SK-N-SH (cell line): ENCODE measurements around the gene VWA3A. TPM values are rescaled to one million over a fixed set of nuclear protein-coding genes. Genes with fewer than 3 reads are reported as not detected.

Experiments
- CTCF ChIA-PET: fragments of 300-600, 350-600 bp; formaldehyde crosslinking; extraction: SDS; loops from one replicate; lab custom pipeline; 2021; lab: Yijun Ruan, JAX
- POLR2A ChIA-PET: fragments of 350-600 bp; sonication (Branson Sonifier 250); formaldehyde crosslinking; extraction: SDS; loops from one replicate; lab custom pipeline; 2020; ENCODE audit warnings: antibody characterized with exemption, inconsistent platforms; lab: Yijun Ruan, JAX
- DNase-seq: peaks from one replicate; pipeline ENCODE4 v3.0.0; 2012
- H2AFZ ChIP-seq: fragments of 200-600 bp; sonication (generic); 2 replicates; pipeline ENCODE4 v1.8.1; 2016; ENCODE audit warnings: antibody characterized with exemption, mild to moderate bottlenecking, low read depth
- H3F3A ChIP-seq: fragments of 200-600 bp; sonication (generic); replicated peaks from 2 replicates; pipeline ENCODE3; 2016; ENCODE audit warnings: antibody characterized with exemption, mild to moderate bottlenecking; ENCODE audit not compliant: insufficient read depth
- H3K27ac ChIP-seq, 2 experiments: fragments of 200-500 bp in 1 of 2; fragments of 200-600 bp in 1 of 2; sonication (Bioruptor generic) in 1 of 2; sonication (generic), shearing (Covaris generic) in 1 of 2; 2 replicates each; pipeline versions ENCODE4 v1.5.1 to v1.6.1; 2014 to 2016; ENCODE audit warnings: low read depth in 2 of 2, inconsistent platforms in 1 of 2, low read length in 1 of 2, mild to moderate bottlenecking in 1 of 2, mixed read lengths in 1 of 2
- H3K27me3 ChIP-seq: fragments of 200-600 bp; sonication (generic), shearing (Covaris generic); 2 replicates; pipeline ENCODE4 v1.6.1; 2016; ENCODE audit warnings: mixed run types; ENCODE audit not compliant: insufficient read depth
- H3K36me3 ChIP-seq, 2 experiments: fragments of 200-500 bp in 1 of 2; fragments of 200-600 bp in 1 of 2; sonication (Bioruptor generic) in 1 of 2; sonication (generic) in 1 of 2; replicated peaks in 1 of 2; 2 replicates each; pipeline versions ENCODE3 to v1.5.1; 2014 to 2016; ENCODE audit warnings: low read length in 1 of 2, mild to moderate bottlenecking in 1 of 2; ENCODE audit not compliant: insufficient read depth in 2 of 2, control insufficient read depth in 1 of 2
- H3K4me1 ChIP-seq, 2 experiments: fragments of 200-500 bp in 1 of 2; fragments of 200-600 bp in 1 of 2; sonication (Bioruptor generic) in 1 of 2; sonication (generic), shearing (Covaris generic) in 1 of 2; 2 replicates each; pipeline versions ENCODE4 v1.5.1 to v1.6.1; 2014 to 2016; ENCODE audit warnings: low read depth in 1 of 2, low read length in 1 of 2, mixed run types in 1 of 2; ENCODE audit not compliant: insufficient read depth in 2 of 2, control insufficient read depth in 1 of 2
- H3K4me2 ChIP-seq: fragments of 200-600 bp; sonication (generic), shearing (Covaris generic); 2 replicates; pipeline ENCODE4 v1.6.1; 2017; ENCODE audit warnings: mixed run types
- H3K4me3 ChIP-seq, 2 experiments: fragments of 200-500 bp in 1 of 2; fragments of 200-600 bp in 1 of 2; sonication (Bioruptor generic) in 1 of 2; sonication (generic), shearing (Covaris generic) in 1 of 2; 2 replicates each; pipeline versions ENCODE4 v1.5.1 to v1.8.1; 2014 to 2016; ENCODE audit warnings: low read depth in 2 of 2, inconsistent platforms in 1 of 2, low read length in 1 of 2, mild to moderate bottlenecking in 1 of 2, mixed read lengths in 1 of 2, moderate library complexity in 1 of 2
- H3K79me2 ChIP-seq: fragments of 200-600 bp; sonication (generic); 2 replicates; pipeline ENCODE4 v1.8.1; 2017; ENCODE audit warnings: mild to moderate bottlenecking; ENCODE audit not compliant: insufficient read depth
- H3K9ac ChIP-seq: fragments of 200-600 bp; sonication (generic); 2 replicates; pipeline ENCODE4 v1.6.1; 2017; ENCODE audit warnings: mixed run types
- H3K9me2 ChIP-seq: fragments of 200-600 bp; sonication (generic); 2 replicates; pipeline ENCODE4 v1.6.1; 2017; ENCODE audit warnings: mixed run types
- H3K9me3 ChIP-seq: fragments of 200-600 bp; sonication (generic); 2 replicates; pipeline ENCODE4 v1.6.1; 2017; ENCODE audit warnings: mixed run types, mild to moderate bottlenecking, moderate library complexity
- H4K20me1 ChIP-seq: fragments of 200-600 bp; sonication (generic); 2 replicates; pipeline ENCODE4 v1.6.1; 2017; ENCODE audit warnings: mild to moderate bottlenecking, mixed run types; ENCODE audit not compliant: insufficient read depth
- EP300 ChIP-seq, 2 experiments: IDR thresholded peaks; 2 replicates each; pipeline versions ENCODE4 v1.4.0 to v1.6.1; 2012; ENCODE audit warnings: borderline replicate concordance in 1 of 2, low read depth in 1 of 2, low read length in 1 of 2
- EZH2phosphoT487 ChIP-seq: fragments of 200-600 bp; sonication (generic); IDR thresholded peaks from 2 replicates; pipeline ENCODE4 v1.6.1; 2017; ENCODE audit warnings: low read depth, mixed run types, mild to moderate bottlenecking, antibody characterized with exemption, moderate library complexity, borderline replicate concordance
- FOSL2 ChIP-seq: IDR thresholded peaks from 2 replicates; pipeline ENCODE4 v1.4.0; 2012; ENCODE audit warnings: low read depth, mild to moderate bottlenecking, moderate library complexity, borderline replicate concordance
- GABPA ChIP-seq: IDR thresholded peaks from 2 replicates; pipeline ENCODE4 v1.4.0; 2012; ENCODE audit warnings: low read depth, mild to moderate bottlenecking
- MXI1 ChIP-seq: IDR thresholded peaks from 2 replicates; pipeline ENCODE4 v1.6.1; 2012; ENCODE audit warnings: mild to moderate bottlenecking, low read depth, low read length, improper control_type of control experiment
- NFIC ChIP-seq: IDR thresholded peaks from 2 replicates; pipeline ENCODE4 v1.4.0; 2012; ENCODE audit warnings: borderline replicate concordance
- POLR2AphosphoS5 ChIP-seq: IDR thresholded peaks from 2 replicates; pipeline ENCODE4 v1.6.1; 2012; ENCODE audit warnings: low read depth, low read length
- RAD21 ChIP-seq: IDR thresholded peaks from 2 replicates; pipeline ENCODE4 v1.6.1; 2012; ENCODE audit warnings: mild to moderate bottlenecking, low read length
- YY1 ChIP-seq: IDR thresholded peaks from 2 replicates; pipeline ENCODE4 v1.4.0; 2012; ENCODE audit warnings: low read depth, mild to moderate bottlenecking
- WGBS: methylation state at CpG from one replicate; pipeline ENCODE4 v1.1.6; 2017; ENCODE audit warnings: low lambda C conversion rate; 5-methylcytosine and 5-hydroxymethylcytosine counted together
- polyA plus RNA-seq, 3 experiments: library from polyadenylated mRNA; depleted of rRNA; stranded (reverse); fragments of >200 nt; gene quantifications; 2 replicates each; pipeline ENCODE4 v1.2.3, GENCODE V29; 2012
- TF ChIP-seq, protein P1 (sequence below): IDR thresholded peaks from 2 replicates; pipeline ENCODE4 v1.4.0; 2012; ENCODE audit warnings: low read depth, borderline replicate concordance
- TF ChIP-seq, protein P2 (sequence below): IDR thresholded peaks from 2 replicates; pipeline ENCODE4 v1.4.0; 2012; ENCODE audit warnings: low read depth
- TF ChIP-seq, protein P3 (sequence below): fragments of 150-350 bp; IDR thresholded peaks from 2 replicates; pipeline ENCODE4 v1.6.1; 2017; ENCODE audit warnings: antibody characterized with exemption, low read length, low read depth, borderline replicate concordance
- TF ChIP-seq, protein P4 (sequence below): fragments of 150-350 bp; IDR thresholded peaks from 2 replicates; pipeline ENCODE4 v1.6.1; 2016; ENCODE audit warnings: mild to moderate bottlenecking, low read depth, low read length
- TF ChIP-seq, protein P5 (sequence below): fragments of 200-600 bp; sonication (generic); IDR thresholded peaks from 2 replicates; pipeline ENCODE4 v1.6.1; 2017; ENCODE audit warnings: antibody characterized with exemption, mild to moderate bottlenecking, moderate library complexity

The VWA3A gene
- polyA plus RNA-seq, 1 of the 3 experiments (the other 2 are of a cell fraction): not detected

DNA sequence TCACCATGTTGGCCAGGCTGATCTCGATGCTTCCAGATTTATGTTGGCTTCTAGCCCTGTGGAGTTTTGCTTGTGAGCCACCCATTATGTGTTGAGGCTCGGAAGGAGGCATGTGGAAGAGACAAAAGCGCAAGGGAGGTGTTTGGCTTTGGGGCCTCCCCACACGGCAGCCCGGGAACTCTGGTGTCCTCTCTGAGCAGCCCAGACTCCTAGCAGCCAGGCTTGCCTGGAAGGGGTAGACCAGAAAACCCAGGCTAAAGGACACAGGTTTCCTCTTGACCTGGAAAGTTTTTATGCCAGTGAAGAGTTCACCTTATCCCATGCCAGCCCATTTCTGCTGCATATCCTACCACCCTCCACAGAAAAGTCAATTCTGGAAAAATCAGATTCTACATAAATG, 91.0 kb downstream of the VWA3A start:
- Histone ChIP-seq H3K27me3 (no peaks in the 10 kb centered on the region), H3K9me2 (no peaks in the 10 kb centered on the region), H3K9me3 (no peaks in the 10 kb centered on the region), H3K4me1 (no peaks in the 10 kb centered on the region), H3K4me2 (no peak overlapping the region), H3K27ac (no peak overlapping the region), H3F3A (peaks cover 4% of the 10 kb centered on the region), H4K20me1 (no peaks in the 10 kb centered on the region), H3K79me2 (no peaks in the 10 kb centered on the region), H3K9ac (no peak overlapping the region), H3K4me3 (no peak overlapping the region), H3K36me3 (no peaks in the 10 kb centered on the region), H2AFZ (no peak overlapping the region)
- TF ChIP-seq GABPA (no peak), RAD21 (no peak), POLR2AphosphoS5 (no peak), NFIC (no peak), FOSL2 (no peak), EP300 (IDR thresholded peaks at IDR 0.05; ENCODE audit: borderline replicate concordance in 1 of 2, low read depth in 1 of 2, low read length in 1 of 2) (no peak), YY1 (no peak), EZH2phosphoT487 (no peak), MXI1 (no peak)
- TF ChIP-seq, protein P1, sequence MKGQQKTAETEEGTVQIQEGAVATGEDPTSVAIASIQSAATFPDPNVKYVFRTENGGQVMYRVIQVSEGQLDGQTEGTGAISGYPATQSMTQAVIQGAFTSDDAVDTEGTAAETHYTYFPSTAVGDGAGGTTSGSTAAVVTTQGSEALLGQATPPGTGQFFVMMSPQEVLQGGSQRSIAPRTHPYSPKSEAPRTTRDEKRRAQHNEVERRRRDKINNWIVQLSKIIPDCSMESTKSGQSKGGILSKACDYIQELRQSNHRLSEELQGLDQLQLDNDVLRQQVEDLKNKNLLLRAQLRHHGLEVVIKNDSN: no peak
- TF ChIP-seq, protein P2, sequence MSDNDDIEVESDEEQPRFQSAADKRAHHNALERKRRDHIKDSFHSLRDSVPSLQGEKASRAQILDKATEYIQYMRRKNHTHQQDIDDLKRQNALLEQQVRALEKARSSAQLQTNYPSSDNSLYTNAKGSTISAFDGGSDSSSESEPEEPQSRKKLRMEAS: no peak
- TF ChIP-seq, protein P3, sequence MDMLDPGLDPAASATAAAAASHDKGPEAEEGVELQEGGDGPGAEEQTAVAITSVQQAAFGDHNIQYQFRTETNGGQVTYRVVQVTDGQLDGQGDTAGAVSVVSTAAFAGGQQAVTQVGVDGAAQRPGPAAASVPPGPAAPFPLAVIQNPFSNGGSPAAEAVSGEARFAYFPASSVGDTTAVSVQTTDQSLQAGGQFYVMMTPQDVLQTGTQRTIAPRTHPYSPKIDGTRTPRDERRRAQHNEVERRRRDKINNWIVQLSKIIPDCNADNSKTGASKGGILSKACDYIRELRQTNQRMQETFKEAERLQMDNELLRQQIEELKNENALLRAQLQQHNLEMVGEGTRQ: no peak
- TF ChIP-seq, protein P4, sequence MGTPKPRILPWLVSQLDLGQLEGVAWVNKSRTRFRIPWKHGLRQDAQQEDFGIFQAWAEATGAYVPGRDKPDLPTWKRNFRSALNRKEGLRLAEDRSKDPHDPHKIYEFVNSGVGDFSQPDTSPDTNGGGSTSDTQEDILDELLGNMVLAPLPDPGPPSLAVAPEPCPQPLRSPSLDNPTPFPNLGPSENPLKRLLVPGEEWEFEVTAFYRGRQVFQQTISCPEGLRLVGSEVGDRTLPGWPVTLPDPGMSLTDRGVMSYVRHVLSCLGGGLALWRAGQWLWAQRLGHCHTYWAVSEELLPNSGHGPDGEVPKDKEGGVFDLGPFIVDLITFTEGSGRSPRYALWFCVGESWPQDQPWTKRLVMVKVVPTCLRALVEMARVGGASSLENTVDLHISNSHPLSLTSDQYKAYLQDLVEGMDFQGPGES: no peak
- ChIA-PET POLR2A (no interaction called here), CTCF (interaction anchor here (1.0 to 2.1 kb wide), 3 partner anchors 9 to 179 kb away, joined by 3 to 6 read pairs (median 4); no protein-coding TSS in a partner anchor)
- no peak for DNase-seq
- WGBS: 45% methylated on average over 2 of the region's 5 CpGs

DNA sequence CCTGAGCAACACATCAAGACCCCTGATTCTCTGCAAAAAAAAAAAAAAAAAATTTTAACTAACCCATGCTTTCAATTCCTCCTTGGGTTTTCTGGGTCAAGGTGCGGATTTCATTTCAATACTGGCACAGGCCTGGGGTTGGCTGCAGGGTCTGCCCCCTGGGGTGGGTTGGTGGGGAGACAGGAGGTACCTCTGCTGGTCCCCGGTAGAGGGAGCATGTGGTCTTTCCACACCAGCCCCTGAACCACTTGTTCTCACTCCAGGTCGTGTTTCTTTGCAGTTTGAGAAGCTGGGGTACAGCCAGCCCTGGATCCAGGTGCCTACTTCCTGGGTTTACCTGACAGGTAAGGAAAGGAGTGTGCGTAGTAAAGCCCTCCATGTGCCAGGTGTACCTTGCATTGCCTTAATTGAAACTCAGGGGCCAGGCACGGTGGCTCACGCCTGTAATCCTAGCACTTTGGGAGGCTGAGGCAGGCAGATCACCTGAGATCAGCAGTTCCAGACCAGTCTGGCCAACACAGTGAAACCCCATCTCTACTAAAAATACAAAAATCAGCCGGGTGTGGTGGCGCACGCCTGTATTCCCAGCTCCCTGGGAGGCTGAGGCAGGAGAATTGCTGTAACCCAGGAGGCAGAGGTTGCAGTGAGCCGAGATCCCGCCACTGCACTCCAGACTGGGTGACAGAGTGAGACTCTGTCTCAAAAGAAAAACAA, 91.7 kb downstream of the VWA3A start:
- ChIA-PET POLR2A (no interaction called here), CTCF (interaction anchor here (1.0 to 2.1 kb wide), 3 partner anchors 8 to 106 kb away, joined by 3 to 6 read pairs (median 4); no protein-coding TSS in a partner anchor)
- Histone ChIP-seq H3F3A (peaks cover 6% of the 10 kb centered on the region), H3K9ac (no peak overlapping the region), H3K4me1 (peaks cover 0 to 6% of the 10 kb centered on the region in 2 experiments; a peak in 1 of 4 replicates), H3K27me3 (no peaks in the 10 kb centered on the region), H4K20me1 (no peaks in the 10 kb centered on the region), H3K9me3 (no peaks in the 10 kb centered on the region), H3K27ac (no peak overlapping the region), H3K4me2 (no peak overlapping the region), H3K9me2 (no peaks in the 10 kb centered on the region), H3K36me3 (no peaks in the 10 kb centered on the region), H2AFZ (no peak overlapping the region), H3K4me3 (no peak overlapping the region), H3K79me2 (no peaks in the 10 kb centered on the region)
- 67% methylated on average over 11 of the region's 11 CpGs for WGBS
- TF ChIP-seq EZH2phosphoT487 (no peak), RAD21 (0 out of 2 replicates have a peak, but pooled peaks have one; percentile 6)
- TF ChIP-seq, protein P5, sequence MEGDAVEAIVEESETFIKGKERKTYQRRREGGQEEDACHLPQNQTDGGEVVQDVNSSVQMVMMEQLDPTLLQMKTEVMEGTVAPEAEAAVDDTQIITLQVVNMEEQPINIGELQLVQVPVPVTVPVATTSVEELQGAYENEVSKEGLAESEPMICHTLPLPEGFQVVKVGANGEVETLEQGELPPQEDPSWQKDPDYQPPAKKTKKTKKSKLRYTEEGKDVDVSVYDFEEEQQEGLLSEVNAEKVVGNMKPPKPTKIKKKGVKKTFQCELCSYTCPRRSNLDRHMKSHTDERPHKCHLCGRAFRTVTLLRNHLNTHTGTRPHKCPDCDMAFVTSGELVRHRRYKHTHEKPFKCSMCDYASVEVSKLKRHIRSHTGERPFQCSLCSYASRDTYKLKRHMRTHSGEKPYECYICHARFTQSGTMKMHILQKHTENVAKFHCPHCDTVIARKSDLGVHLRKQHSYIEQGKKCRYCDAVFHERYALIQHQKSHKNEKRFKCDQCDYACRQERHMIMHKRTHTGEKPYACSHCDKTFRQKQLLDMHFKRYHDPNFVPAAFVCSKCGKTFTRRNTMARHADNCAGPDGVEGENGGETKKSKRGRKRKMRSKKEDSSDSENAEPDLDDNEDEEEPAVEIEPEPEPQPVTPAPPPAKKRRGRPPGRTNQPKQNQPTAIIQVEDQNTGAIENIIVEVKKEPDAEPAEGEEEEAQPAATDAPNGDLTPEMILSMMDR: peak; percentile 34; the same call in 1 of the 2 replicates
- peak; percentile 52 for DNase-seq
